OCI-LY7 (cell line): Measurements from ENCODE around the gene C1QL2.

Experiments
- CTCF ChIP-seq: fragments of 200-600 bp; sonication (generic); conservative IDR thresholded peaks from 2 replicates; pipeline ENCODE4 v1.5.1; 2014; ENCODE audit warnings: mild to moderate bottlenecking, antibody characterized with exemption, low read length, moderate library complexity, mixed read lengths
- EZH2phosphoT487 ChIP-seq: fragments of 200-600 bp; sonication (generic); IDR thresholded peaks from 2 replicates; pipeline ENCODE4 v1.6.1; 2018; ENCODE audit warnings: low read depth, borderline replicate concordance, mild to moderate bottlenecking, mixed run types, antibody characterized with exemption, low read length, moderate library complexity, mixed read lengths

- no peak for TF ChIP-seq CTCF
- no peak for TF ChIP-seq EZH2phosphoT487
Measured at GRCh38 chr2:119202610-119203310, 44.2 kb upstream of the C1QL2 start.
